Amniotic epithelial cell (primary cell): Measurements from ENCODE around the gene NADK.
"Not testable (repeated sequence)": the region's sequence is repeated elsewhere in the genome, so short reads cannot be mapped to it uniquely, and the experiment has no call there.

ENCODE experiments used
- DNase-seq: peaks from one replicate; pipeline ENCODE4 v3.0.0-alpha.2; 2010; ENCODE audit warnings: low read depth

Gene NADK

DNA sequence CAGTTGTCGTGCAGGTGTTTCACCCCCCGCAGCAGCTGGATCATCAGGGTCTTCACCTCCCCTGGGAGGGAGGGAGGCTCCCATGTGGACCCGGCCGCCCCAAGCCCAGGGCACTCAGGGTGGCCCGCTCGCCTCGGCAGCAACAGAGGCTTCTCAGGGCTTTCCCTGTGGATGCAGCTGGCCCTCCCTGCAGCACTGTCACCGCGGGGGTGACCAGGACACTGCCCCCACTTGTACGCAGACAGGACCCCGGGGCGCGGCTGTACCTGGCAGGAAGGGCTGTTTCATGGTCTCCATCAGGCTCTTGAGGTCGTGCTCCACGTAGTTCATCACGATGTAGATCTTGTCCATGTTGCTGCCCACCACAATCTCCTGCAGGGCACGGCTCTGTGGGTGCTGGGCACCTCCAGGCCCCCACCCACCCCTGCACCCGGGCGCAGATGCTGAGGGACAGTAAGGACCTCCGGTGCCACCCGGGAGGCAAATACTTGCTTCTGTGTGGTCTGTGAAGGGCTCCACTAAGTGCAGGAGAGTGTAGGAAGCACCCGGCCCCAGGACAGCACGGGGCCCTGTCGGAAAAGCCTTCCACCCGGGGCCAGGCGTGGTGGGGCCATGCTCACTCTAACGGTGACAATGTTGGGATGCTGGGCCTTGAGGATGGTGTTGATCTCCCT, 73.8 kb downstream of the NADK start:
- DNase-seq = not testable (repeated sequence)

DNA sequence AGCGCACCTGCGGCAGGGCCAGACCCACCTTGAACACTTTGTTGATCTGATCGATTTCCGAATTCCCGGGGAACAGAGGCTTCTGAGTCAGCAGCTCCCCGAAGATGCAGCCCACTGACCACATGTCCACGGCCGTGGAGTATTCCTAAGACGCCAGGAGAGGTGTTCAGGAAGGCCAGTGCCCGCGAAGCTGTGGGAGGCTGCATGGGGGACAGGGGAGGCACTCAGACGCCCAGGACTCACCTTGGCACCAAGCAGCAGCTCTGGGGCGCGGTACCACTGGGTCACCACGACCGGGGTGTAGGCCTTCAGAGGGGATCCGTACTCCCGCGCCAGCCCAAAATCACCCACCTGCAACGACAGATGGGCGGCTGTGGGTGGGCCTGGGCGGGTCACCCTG, 74.5 kb downstream of the NADK start:
- DNase-seq = no peak

DNA sequence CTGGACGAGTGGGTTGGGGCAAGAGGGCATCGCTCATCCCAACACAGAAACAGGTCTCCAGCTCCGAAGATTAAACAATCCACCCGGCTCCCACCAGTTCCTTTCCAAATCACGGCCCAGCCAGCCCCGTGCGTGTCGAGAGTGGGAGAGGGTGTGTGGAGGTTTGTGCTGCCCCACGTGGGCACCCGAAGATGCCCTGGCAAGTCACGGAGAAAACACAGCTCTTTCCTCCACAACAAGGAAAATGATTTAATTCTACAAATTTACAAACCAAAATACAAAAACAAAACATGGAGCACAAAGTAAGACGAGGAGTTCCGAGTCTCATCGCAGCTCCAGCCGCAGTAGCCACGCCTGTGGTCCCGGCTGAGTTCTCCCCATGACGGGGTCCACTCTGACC, 75.8 kb downstream of the NADK start:
- not testable (repeated sequence) for DNase-seq
